ENCODE measurements around the gene SH3RF3.
"Not testable (repeated sequence)": the region's sequence is repeated elsewhere in the genome, so short reads cannot be mapped to it uniquely, and the experiment has no call there.

Gene SH3RF3

GRCh38 chr2:109532728-109533076 lies 403.7 kb downstream of the SH3RF3 start:
- DNase-seq: no peak

- DNase-seq: no peak
Measured at GRCh38 chr2:109533823-109534222, 404.8 kb downstream of the SH3RF3 start.

DNA sequence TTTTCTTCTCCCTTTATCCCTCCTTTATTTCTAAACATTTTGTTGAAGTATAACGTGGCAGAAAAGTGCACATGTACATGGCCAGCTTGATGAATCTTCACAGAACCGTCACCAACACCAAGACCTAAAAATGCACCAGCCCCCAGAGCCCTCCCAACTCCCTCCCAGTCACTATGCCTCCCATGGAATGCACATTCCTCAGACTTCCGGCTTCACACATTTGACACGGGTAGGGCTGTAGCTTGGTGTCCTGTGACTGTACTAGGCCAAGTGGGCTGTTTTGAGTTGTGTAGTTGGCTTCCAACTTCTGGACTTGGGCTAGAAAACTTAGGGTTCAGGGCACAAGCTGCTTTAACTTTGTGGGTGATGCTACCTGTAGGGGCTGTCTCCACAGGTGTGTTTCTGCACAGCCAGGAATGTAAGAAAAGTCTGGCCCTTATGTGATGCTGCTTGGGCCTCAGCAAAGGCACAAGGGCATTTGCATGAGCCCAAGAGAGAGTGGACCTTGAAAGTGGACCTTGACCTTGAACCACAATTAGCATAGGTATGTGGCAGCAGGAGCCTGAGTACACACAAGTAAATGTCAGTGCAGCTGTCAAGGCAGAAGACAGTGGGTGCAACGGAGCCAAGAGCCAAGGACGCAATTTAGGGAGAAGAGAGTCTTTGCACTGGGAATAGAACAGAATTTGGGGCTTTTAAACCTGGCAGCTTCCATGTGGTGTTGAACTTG lies 406.4 kb downstream of the SH3RF3 start:
- no peak for DNase-seq

DNA sequence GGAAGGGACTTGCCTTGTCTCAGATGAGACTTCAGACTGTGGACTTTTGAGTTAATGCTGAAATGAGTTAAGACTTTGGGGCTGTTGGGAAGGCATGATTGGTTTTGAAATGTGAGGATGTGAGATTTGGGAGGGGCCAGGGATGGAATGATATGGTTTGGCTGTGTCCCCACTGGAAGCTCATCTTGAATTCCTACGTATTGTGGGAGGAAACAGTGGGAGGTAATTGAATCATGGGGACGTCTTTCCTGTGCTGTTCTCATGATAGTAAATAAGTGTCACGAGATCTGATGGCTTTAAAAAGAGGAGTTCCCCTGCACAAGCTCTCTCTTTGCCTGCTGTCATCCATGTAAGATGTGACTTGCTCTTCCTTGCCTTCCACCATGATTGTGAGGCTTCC lies 407.6 kb downstream of the SH3RF3 start:
- DNase-seq: not testable (repeated sequence)

DNA sequence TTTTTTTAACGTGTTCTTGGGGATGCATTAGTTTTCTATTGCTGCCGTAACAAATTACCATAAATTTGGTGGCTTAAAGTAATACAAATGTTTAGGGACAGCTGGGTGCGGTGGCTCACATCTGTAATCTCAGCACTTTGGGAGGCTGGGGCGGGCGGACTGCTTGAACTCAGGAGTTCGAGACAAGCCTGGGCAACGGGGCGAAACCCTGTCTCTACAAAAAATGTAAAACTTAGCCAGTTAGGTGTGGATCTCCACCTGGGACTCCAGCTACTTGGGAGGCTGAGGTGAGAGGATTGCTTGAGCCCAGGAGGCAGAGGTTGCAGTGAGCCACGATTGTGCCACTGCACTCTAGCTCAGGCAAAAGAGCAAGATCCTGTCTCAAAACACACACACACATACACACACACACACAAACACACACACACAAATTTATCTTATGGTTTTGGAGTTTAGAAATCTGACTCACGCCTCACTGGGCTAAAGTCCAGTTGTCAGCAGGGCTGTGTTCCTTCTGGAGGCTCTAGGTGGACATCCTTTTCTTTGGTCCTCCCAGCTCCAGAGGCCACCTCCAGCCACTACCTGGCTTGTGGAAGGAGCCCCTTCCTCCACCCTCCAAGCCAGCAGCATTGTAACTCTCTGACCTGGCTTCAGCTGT lies 408.7 kb downstream of the SH3RF3 start:
- no peak for DNase-seq

DNA sequence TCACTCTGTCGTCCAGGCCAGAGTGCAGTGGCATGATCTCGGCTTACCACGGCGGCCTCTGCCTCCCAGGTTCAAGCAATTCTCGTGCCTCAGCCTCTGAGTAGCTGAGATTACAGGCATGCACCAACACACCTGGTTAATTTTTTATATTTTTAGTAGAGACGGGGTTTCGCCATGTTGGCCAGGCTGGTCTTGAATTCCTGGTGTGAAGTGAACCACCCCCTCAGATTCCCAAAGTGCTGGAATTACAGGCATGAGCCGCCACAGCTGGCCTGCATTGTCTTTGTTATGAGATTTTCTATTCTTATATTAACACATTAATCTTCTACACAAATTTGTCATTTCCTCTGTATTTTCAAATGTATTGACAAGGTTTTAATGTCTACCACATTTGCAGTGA lies 409.5 kb downstream of the SH3RF3 start:
- DNase-seq: no peak

- DNase-seq: no peak
Measured at GRCh38 chr2:109542384-109542783, 413.4 kb downstream of the SH3RF3 start.

DNA sequence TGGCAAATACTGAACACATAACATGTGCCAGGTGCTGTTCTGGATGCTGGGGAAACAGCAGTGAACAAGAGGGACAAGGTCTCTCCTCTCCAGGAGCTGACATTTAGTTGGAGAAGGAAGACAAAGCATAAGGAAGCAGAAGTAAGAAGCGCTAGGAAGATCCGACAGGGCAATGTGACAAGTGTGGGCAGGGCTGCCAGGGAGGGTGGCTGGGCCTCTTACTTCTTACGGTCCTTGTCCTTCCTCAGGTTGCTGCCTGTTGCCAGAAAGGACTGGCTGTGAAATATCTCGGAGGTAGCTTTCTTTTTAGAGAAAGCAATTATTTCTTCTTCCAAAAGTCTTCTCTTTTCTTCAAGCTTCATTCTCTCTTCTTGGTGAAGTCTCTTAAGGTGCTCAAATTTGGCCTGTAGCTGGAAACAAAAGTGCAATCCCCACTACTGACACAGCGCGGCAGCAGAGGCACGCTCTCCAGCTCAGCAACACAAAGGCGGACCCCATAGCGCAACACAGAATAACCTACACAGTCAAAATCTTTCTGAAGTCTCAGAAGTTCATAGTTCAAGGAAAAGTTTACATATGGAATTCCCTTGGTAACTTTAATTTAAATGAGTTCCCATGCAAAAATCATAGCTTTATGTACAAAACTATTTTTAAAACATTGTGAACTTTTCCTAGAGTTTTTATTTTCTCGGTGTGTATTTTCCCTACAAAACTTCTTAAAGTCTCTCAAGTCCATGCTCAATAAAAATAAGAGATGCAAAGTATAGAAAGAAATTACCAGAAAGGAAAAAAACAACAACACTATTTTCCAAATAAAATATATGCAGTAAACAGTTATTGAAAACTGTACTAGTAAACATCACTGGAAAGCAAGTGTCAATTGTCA lies 417.1 kb downstream of the SH3RF3 start:
- no peak for DNase-seq

DNA sequence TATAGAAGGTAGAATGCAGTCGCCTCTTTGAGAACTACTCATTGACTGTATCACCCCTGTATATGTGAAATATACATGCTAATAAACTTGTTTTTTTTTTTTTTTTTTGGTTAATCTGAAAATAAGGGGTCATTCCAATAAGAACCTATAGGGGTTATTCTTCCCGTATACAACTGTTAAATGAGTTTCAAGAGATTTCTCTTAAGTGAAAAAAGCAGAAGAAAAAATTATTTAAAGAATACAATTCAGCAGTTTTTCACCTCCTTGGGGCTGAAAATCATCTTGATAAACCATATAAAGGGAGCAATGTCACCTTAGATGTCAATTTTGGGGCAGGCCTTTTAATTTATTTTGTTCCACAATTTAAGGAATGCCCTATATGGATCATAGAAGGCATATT lies 418.3 kb downstream of the SH3RF3 start:
- DNase-seq: no peak

DNA sequence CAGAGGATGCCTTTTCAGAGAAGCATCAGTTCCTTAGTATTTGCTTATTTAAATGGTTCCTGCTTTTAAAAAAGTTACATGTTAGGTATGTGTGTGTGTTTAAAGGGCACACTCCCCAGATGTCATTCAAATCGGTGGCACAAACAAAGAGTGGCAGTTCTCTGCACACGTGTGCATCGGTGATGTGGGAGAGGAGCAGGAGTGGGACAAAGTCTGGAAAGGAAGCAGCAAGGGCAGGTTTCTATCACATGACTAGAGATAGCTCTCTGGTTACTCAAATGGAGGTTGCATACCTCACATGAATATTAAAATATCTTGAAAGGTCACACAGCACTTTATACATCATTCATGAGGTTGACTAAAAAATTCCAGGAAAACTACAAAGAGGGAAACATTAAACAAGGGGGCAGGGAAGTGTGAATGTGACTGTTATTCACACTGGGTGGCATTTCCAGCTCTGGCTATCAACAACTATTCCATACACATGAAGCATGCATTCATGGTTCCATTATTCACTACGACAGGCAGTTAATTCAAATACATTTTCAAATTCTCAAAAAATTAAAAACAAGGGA lies 420.1 kb downstream of the SH3RF3 start:
- DNase-seq: no peak

All from NCI-H1417 treated with DMSO at 0.1 percent for 48 hours (cell line).